LoVo (cell line): ENCODE data around the gene PPP1R13B.

Experiments
- DNase-seq: peaks from one replicate; pipeline ENCODE4 v3.0.0-alpha.2; 2016; ENCODE audit warnings: low spot score

Gene PPP1R13B

DNA sequence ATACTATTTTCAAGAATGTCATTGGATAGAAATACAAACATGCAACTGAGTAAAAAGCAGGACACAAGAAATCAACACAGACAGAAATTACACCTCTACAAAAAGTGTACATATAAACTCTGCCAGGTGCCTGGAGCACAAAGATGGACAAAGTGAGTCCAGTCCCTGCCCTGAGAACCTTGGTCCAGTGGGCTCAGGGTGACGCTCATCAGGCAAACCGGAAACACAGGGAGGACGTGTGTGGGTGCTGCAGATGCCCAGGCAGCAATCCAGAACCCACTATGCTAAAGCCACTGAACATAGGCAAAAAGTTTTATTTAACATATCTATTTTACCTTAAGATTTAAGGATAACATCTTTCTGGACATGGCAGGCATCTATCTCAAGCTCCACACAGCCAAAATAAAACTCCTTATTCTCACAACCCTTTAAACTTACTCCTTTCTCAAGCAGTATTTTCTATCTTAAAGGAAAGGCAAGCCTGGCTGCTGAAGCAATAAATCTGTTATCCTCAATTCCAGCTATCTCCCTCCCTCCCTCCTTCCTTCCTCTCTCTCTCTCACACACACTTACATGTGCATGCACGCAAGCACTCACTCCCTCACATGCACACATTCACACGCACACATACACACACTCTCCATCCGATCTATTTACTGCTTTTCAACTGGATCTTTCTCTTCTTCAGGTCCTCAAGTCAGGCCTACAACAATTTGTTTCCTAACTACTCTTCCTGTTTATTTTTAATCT lies 10.2 kb downstream of the PPP1R13B start:
- DNase-seq = no peak

GRCh38 chr14:103834956-103835355 lies 12.4 kb downstream of the PPP1R13B start:
- DNase-seq = no peak

- no peak for DNase-seq
These were observed 13.7 kb downstream of the PPP1R13B start for GRCh38 chr14:103833711-103834110.

- DNase-seq = no peak
These were observed 15.3 kb downstream of the PPP1R13B start for GRCh38 chr14:103832046-103832445.

DNA sequence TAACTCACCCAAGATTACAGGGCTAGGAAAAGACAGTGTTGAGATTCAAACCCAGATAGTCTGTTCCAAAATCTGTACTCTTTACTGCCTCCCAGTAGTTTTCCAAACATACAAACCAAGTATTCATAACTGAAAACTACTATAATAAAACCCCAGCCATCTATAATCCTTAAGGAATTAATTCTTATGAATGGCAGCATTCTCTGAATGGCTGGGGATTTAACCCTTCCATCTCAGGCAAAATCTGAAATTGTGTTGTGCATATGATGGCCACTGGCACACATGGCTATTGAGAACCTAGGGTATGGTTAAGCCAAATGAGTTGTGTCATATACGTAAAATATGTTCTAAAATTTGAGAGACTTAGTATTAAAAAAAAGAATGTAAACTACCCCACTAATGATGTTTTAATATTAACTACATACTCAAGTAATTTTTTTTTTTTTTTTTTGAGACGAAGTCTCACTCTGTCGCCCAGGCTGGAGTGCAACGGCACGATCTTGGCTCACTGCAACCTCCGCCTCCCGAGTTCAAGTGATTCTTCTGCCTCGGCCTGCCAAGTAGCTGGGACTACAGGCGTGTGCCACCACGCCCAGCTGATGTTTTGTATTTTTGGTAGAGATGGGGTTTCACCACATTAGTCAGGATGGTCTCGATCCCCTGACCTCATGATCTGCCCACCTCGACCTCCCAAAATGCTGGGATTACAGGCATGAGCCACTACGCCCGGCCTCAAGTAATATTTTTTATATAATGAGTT lies 16.7 kb downstream of the PPP1R13B start:
- DNase-seq = no peak

- DNase-seq = no peak
These were observed 18.9 kb downstream of the PPP1R13B start for GRCh38 chr14:103828315-103828967.

- no peak for DNase-seq
These were observed 22.3 kb downstream of the PPP1R13B start for GRCh38 chr14:103825101-103825500.

DNA sequence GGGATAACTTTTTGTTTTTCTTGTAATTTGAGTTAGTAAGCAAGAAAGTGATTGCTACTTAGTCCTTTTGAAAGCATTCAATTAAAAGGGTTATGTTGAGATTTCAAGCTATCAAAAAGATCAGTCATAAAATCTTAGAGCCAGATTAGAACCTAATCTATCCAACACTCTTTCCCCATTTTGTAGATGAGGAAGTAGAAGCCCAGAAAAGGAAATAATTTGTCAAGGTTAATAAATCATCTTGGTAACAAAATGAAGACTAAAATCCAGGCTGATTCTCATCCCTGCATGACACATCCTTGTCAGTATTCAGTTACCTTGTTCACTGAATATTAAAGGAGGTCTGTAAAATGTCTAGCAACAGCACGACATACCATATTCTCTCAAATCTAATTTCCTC lies 26.5 kb downstream of the PPP1R13B start:
- DNase-seq = no peak

GRCh38 chr14:103820382-103820781 lies 27.0 kb downstream of the PPP1R13B start:
- no peak for DNase-seq

DNA sequence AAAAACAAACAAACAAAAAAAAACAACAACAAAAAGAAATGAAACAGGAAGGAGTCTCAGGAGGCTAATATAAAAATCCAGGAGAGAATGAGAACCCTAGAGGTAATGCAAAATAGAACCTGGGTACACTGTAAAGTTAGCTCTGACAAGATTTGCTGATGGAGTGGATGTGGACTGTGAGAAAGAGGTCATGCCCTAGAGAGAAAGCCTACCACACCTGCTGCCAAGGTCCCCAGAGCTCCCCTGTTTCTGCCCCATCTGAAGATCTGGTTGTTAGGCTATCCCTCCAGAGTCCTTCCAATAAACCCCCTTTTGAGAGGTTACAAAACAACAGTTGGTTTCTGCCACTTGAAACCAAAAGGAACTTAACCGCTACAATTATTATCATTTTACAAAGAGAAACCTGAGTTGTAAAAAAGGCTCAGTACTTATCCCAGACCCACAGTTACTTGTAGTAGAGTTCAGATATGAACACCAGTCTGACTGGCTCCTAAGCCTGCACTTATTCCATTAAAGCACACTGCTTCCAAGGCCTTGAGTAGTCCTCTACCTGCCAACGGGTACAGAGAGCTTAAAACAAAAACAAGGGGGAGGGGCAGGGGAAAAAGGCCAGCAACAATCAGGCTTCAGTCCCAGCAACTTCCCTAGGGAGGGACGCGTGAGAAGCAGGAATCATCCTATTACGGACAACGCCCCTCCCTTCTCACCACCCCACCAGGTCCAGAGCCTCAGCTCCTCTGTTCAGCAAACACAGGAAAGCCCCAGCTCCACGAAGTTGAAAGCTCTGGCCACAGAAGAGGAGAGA lies 27.7 kb downstream of the PPP1R13B start:
- DNase-seq = no peak

GRCh38 chr14:103818870-103819269 lies 28.5 kb downstream of the PPP1R13B start:
- no peak for DNase-seq

GRCh38 chr14:103818422-103818821 lies 29.0 kb downstream of the PPP1R13B start:
- DNase-seq = no peak

- no peak for DNase-seq
These were observed 29.8 kb downstream of the PPP1R13B start for GRCh38 chr14:103817595-103817994.

DNA sequence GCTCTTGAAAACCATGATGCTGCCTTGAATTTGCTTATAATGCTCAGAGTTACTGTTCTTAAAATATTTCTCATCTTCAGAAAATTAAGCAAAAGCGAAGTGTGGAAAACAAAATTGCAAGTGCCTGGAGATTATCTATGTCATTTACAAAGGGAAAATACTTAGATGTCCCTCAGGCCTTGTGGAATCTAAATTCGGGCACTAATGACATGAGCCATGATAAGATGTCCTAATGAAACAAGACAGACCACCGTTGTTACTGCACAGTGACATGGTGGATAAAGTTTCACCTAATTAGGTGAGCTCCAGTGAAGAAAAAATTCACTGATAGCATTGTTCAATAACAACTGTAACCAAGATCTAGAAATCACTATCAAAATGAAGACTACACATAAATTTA lies 30.4 kb downstream of the PPP1R13B start:
- no peak for DNase-seq

- DNase-seq = no peak
These were observed 32.1 kb downstream of the PPP1R13B start for GRCh38 chr14:103815253-103815652.

- no peak for DNase-seq
These were observed 36.2 kb downstream of the PPP1R13B start for GRCh38 chr14:103811189-103811588.

- peak; percentile 64 for DNase-seq
These were observed 38.9 kb downstream of the PPP1R13B start for GRCh38 chr14:103808403-103809001.

- no peak for DNase-seq
These were observed 40.6 kb downstream of the PPP1R13B start for GRCh38 chr14:103806805-103807204.

DNA sequence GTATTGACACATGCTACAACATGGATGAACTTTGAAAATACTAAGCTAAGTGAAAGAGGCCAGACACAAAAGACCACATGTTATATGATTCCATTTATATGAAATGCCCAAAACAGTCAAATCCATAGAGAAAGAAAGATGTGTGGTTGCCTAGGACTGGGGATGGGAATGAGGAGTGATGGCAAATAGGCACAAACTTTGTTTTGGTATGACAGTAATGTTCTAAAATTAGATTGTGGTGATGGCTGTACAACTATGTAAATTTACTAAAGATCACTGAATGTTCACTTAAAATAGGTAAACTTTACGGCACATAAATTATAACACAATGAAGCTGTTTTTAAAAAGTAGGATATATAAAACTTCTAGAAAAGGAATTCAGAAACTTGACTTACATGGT lies 41.7 kb downstream of the PPP1R13B start:
- DNase-seq = no peak

GRCh38 chr14:103803661-103804060 lies 43.7 kb downstream of the PPP1R13B start:
- DNase-seq = no peak

DNA sequence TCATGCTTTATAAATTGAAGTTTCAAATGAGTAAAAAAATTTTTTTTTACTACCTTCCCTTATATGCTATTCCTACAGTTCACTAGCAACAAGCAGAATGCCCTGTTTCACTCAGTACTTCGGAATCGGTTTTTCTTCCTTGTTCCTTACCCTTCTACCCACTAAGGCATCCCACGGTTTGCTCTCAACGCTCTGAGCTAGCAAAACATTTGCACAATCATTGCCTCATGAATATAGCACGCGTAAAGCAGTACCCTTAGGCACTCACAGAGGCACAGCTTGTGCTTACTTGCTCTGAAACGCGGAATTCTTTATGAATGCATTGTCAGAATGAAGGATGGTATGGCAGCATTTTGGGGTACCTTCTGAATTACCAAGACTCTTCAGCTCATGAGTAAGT lies 45.0 kb downstream of the PPP1R13B start:
- no peak for DNase-seq

DNA sequence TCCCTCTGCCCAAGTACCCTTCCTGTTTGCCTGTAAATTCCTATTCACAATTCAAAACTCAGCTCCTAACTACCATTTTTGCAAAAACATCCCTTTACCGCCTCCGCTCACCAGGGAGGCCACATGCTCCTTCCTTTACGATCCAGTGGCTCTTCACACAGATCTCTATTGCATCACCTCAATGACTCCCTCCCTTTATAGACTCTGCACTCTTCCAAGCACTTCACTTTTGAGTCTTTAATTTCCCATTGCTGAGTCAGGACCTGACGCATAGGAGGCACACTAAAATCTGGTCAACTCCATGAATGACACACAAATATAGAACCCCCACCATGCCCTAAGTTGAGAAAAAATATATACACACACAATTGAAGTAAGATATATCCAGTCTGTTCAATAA lies 45.9 kb downstream of the PPP1R13B start:
- DNase-seq = peak; percentile 40
